Breast epithelium (tissue), 3 donors: ENCODE data around the gene CDH16.
"Not testable (repeated sequence)": the region's sequence is repeated elsewhere in the genome, so short reads cannot be mapped to it uniquely, and the experiment has no call there.

Source experiments
- POLR2A ChIP-seq: fragments of 450-650 bp; IDR thresholded peaks from one replicate; pipeline ENCODE4 v1.6.1; 2016; ENCODE audit warnings: antibody characterized with exemption, mild to moderate bottlenecking, moderate library complexity
- TF ChIP-seq, protein P1 (sequence below), 3 donors: fragments of 450-650 bp; IDR thresholded peaks; one replicate each; pipeline ENCODE4 v1.5.1; 2016 to 2017; ENCODE audit warnings: antibody characterized with exemption in 3 of 3, mild to moderate bottlenecking in 3 of 3, moderate library complexity in 3 of 3

DNA sequence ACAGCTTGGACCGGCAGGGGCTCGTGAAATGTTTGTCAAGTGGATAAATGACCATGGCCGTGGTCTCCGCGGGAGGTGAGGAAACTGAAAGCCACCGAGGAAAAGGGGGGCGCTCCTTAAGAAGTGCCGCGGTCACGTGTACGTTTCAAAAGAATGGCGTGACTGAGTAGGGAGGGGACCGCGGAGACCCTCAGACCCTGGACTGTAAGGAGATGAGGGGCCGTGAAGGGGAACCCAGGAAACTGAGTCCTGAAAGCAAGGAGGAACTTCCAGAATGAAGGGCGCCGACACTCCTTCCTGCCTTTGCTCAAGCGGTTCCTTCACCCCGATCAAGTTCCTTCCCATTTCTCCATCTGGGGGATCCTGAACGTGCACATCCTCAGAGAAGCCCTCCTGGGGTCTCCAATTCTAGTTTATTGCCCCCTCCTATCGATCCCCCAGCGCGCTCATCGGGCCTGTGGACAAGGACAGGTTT lies 16.2 kb upstream of the CDH16 start:
- TF ChIP-seq, protein P1, sequence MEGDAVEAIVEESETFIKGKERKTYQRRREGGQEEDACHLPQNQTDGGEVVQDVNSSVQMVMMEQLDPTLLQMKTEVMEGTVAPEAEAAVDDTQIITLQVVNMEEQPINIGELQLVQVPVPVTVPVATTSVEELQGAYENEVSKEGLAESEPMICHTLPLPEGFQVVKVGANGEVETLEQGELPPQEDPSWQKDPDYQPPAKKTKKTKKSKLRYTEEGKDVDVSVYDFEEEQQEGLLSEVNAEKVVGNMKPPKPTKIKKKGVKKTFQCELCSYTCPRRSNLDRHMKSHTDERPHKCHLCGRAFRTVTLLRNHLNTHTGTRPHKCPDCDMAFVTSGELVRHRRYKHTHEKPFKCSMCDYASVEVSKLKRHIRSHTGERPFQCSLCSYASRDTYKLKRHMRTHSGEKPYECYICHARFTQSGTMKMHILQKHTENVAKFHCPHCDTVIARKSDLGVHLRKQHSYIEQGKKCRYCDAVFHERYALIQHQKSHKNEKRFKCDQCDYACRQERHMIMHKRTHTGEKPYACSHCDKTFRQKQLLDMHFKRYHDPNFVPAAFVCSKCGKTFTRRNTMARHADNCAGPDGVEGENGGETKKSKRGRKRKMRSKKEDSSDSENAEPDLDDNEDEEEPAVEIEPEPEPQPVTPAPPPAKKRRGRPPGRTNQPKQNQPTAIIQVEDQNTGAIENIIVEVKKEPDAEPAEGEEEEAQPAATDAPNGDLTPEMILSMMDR (IDR thresholded peaks at IDR 0.05) = not testable (repeated sequence)
- TF ChIP-seq POLR2A = not testable (repeated sequence)
